K562 (cell line): ENCODE measurements around the gene CYSRT1. TPM values are rescaled to one million over a fixed set of nuclear protein-coding genes. Genes with fewer than 3 reads are reported as not detected.

Experiments
- AFF4 ChIP-seq: sonication (generic); formaldehyde crosslinking; IDR thresholded peaks from 2 replicates; pipeline ENCODE4 v1.8.0; 2023; ENCODE audit warnings: mild to moderate bottlenecking, missing genetic modification reagents
- CBX3 ChIP-seq, 2 experiments: IDR thresholded peaks; 1 replicate in 1 of 2; 2 replicates in 1 of 2; pipeline ENCODE4 v1.6.1; 2012; ENCODE audit warnings: inconsistent platforms in 2 of 2, low read length in 2 of 2, borderline replicate concordance in 1 of 2, control low read depth in 1 of 2
- CHD2 ChIP-seq: IDR thresholded peaks from 2 replicates; pipeline ENCODE4 v1.6.1; 2011; ENCODE audit warnings: low read depth, low read length
- E2F1 ChIP-seq: sonication (generic); formaldehyde crosslinking; IDR thresholded peaks from 2 replicates; pipeline ENCODE4 v1.8.1; 2023; ENCODE audit warnings: mild to moderate bottlenecking, missing genetic modification reagents, moderate library complexity
- GTF2A2 ChIP-seq: IDR thresholded peaks from 2 replicates; pipeline ENCODE4 v1.6.1; 2016; ENCODE audit warnings: mild to moderate bottlenecking, missing genetic modification characterization, missing compliant biosample characterization
- HMG20A ChIP-seq: fragments of 450-650 bp; formaldehyde crosslinking; conservative IDR thresholded peaks from 2 replicates; pipeline ENCODE4 v1.4.0; 2020; ENCODE audit warnings: mild to moderate bottlenecking, mixed read lengths
- ID3 ChIP-seq, 2 experiments: fragments of 250-450 bp in 1 of 2; fragments of 450-650 bp in 1 of 2; sonication (Bioruptor Pico) in 1 of 2; IDR thresholded peaks; 2 replicates each; pipeline versions ENCODE4 v1.6.1 to v1.8.0; 2016 to 2021; ENCODE audit warnings: mild to moderate bottlenecking in 2 of 2, moderate library complexity in 2 of 2, missing compliant biosample characterization in 1 of 2, missing genetic modification characterization in 1 of 2
- L3MBTL2 ChIP-seq: fragments of 450-650 bp; IDR thresholded peaks from 2 replicates; pipeline ENCODE4 v1.6.1; 2016; ENCODE audit warnings: mild to moderate bottlenecking, moderate library complexity
- MAFG ChIP-seq: fragments of 450-650 bp; conservative IDR thresholded peaks from 2 replicates; pipeline ENCODE4 v1.6.1; 2016; ENCODE audit warnings: missing genetic modification characterization, missing compliant biosample characterization
- MYNN ChIP-seq, 2 experiments: sonication (generic); formaldehyde crosslinking in 1 of 2; IDR thresholded peaks; 2 replicates each; pipeline versions ENCODE4 v1.5.0 to v1.6.1; 2016 to 2020; ENCODE audit warnings: antibody characterized with exemption in 1 of 2, missing genetic modification reagents in 1 of 2
- NFRKB ChIP-seq: fragments of 450-650 bp; IDR thresholded peaks from 2 replicates; pipeline ENCODE4 v1.6.1; 2016; ENCODE audit warnings: low read depth
- NR2F6 ChIP-seq: fragments of 450-650 bp; formaldehyde crosslinking; IDR thresholded peaks from 2 replicates; pipeline ENCODE4 v1.4.0; 2020; ENCODE audit warnings: mild to moderate bottlenecking
- OTX1 ChIP-seq: fragments of 450-650 bp; formaldehyde crosslinking; IDR thresholded peaks from 2 replicates; pipeline ENCODE4 v1.4.0; 2022; ENCODE audit warnings: mild to moderate bottlenecking
- PCBP2 ChIP-seq: fragments of 200-400 bp; formaldehyde crosslinking; IDR thresholded peaks from 2 replicates; pipeline ENCODE4 v1.6.1; 2018; ENCODE audit warnings: low read length, low read depth, mild to moderate bottlenecking, moderate library complexity; ENCODE audit not compliant: poor library complexity, severe bottlenecking
- POLR2A ChIP-seq: fragments of 450-650 bp; conservative IDR thresholded peaks from 2 replicates; pipeline ENCODE4 v1.6.1; 2016
- RBM15 ChIP-seq: fragments of 200-400 bp; formaldehyde crosslinking; IDR thresholded peaks from 2 replicates; pipeline ENCODE4 v1.6.1; 2018; ENCODE audit warnings: mild to moderate bottlenecking, low read length, moderate library complexity; ENCODE audit not compliant: insufficient read depth
- RNF2 ChIP-seq: sonication (generic); IDR thresholded peaks from 2 replicates; pipeline ENCODE4 v1.6.1; 2016
- TFAM ChIP-seq: fragments of 250-450 bp; sonication (Bioruptor Pico); conservative IDR thresholded peaks from 2 replicates; pipeline ENCODE4 v1.5.0; 2021; ENCODE audit warnings: mild to moderate bottlenecking, moderate library complexity
- USF1 ChIP-seq: sonication (generic); formaldehyde crosslinking; IDR thresholded peaks from 2 replicates; pipeline ENCODE4 v1.9.0; 2022; ENCODE audit warnings: mild to moderate bottlenecking, missing genetic modification reagents
- XRCC5 ChIP-seq: fragments of 200-400 bp; formaldehyde crosslinking; IDR thresholded peaks from 2 replicates; pipeline ENCODE4 v1.6.1; 2017; ENCODE audit warnings: low read depth, mild to moderate bottlenecking, low read length
- ZNF143 ChIP-seq: sonication (generic); formaldehyde crosslinking; IDR thresholded peaks from 2 replicates; pipeline ENCODE4 v1.9.0; 2022; ENCODE audit warnings: mild to moderate bottlenecking, missing genetic modification reagents
- ZNF197 ChIP-seq: fragments of 200-800 bp; sonication (Bioruptor generic); IDR thresholded peaks from 2 replicates; pipeline ENCODE4 v1.6.1; 2016; ENCODE audit warnings: low read depth, missing genetic modification characterization, missing compliant biosample characterization
- ZNF224 ChIP-seq: sonication (generic); formaldehyde crosslinking; IDR thresholded peaks from 2 replicates; pipeline ENCODE4 v1.8.0; 2022; ENCODE audit warnings: mild to moderate bottlenecking, missing genetic modification reagents
- ZNF76 ChIP-seq: fragments of 250-450 bp; sonication (Bioruptor Pico); IDR thresholded peaks from 2 replicates; pipeline ENCODE4 v1.4.0; 2020; ENCODE audit warnings: mild to moderate bottlenecking, moderate library complexity, borderline replicate concordance
- polyA plus RNA-seq, 8 experiments: library from polyadenylated mRNA; depleted of rRNA in 4 of 8; stranded (reverse) in 5 of 8; unstranded in 3 of 8; fragments of >200 nt; fragmentation: Nextera tagmentation in 2 of 8; fragmentation: Illumina TruSeq in 1 of 8; extraction: Ambion mirVana in 2 of 8; extraction: Trizol in 1 of 8; gene quantifications; 2 replicates each; pipeline versions ENCODE4 v1.2.1 to v1.2.3, GENCODE V29; 2011 to 2014; ENCODE audit warnings: inconsistent platforms in 1 of 8, missing spikeins in 1 of 8
- total RNA-seq, 7 experiments: library from RNA; depleted of rRNA in 6 of 7; stranded (reverse); fragments of >200 nt in 6 of 7; fragmentation: Illumina TruSeq in 2 of 7; extraction: Trizol in 2 of 7; gene quantifications; 2 replicates each; pipeline versions ENCODE4 v1.2.1 to v1.2.3, GENCODE V29; 2011 to 2021; ENCODE audit warnings: low replicate concordance in 1 of 7

The CYSRT1 gene
- total and polyA plus RNA-seq, 9 of the 15 experiments (the other 6 are each of a cell fraction or from before 2014, with no cell fraction given) = 0.04 to 1.4 (median 0.42) TPM; not detected in 3

GRCh38 chr9:137240841-137241489 is 16.0 kb downstream of the CYSRT1 start, which contains the start of gene TUBB4B (continued):
- TF ChIP-seq RNF2 = peak; percentile 87
- TF ChIP-seq RBM15 = no peak
- TF ChIP-seq MAFG = no peak
- peak; percentile 82; the same call in 1 of the 2 replicates for TF ChIP-seq OTX1
- TF ChIP-seq ZNF224 (CRISPR knock-in tag) = no peak
- TF ChIP-seq ID3 (CRISPR knock-in tag; IDR thresholded peaks at IDR 0.05) = no peak
- peak; percentile 66 for TF ChIP-seq ID3 (tag; IDR thresholded peaks at IDR 0.05)
- peak; percentile 72; the same call in 1 of the 2 replicates for TF ChIP-seq E2F1 (CRISPR knock-in tag)
- peak; percentile 39; the same call in 1 of the 2 replicates for TF ChIP-seq NFRKB
- no peak for TF ChIP-seq ZNF76
- TF ChIP-seq PCBP2 = no peak
- peak; percentile 40; the same call in 1 of the 2 replicates for TF ChIP-seq USF1 (CRISPR knock-in tag)
- peak; percentile 93 for TF ChIP-seq CHD2
- TF ChIP-seq XRCC5 = no peak
- peak; percentile 99 for TF ChIP-seq AFF4
- TF ChIP-seq MYNN (IDR thresholded peaks at IDR 0.05) = peak; percentile 41; the same call in 1 of the 2 replicates
- no peak for TF ChIP-seq MYNN (CRISPR knock-in tag; IDR thresholded peaks at IDR 0.05)
- TF ChIP-seq HMG20A (CRISPR knock-in tag) = no peak
- TF ChIP-seq ZNF143 (CRISPR knock-in tag) = no peak
- no peak for TF ChIP-seq TFAM (CRISPR knock-in tag)
- peak; percentile 100 for TF ChIP-seq POLR2A
- no peak for TF ChIP-seq L3MBTL2
- TF ChIP-seq GTF2A2 (tag) = peak; percentile 96
- TF ChIP-seq NR2F6 = no peak
- no peak for TF ChIP-seq CBX3 (IDR thresholded peaks at IDR 0.05; ENCODE audit: borderline replicate concordance in 1 of 2, low read length in 2 of 2)
- TF ChIP-seq ZNF197 (CRISPR knock-in tag) = no peak
